GM12872 (cell line): ENCODE measurements around the gene FCHSD2.

Experiments
- TF ChIP-seq, protein P1 (sequence below): IDR thresholded peaks from 3 replicates; pipeline ENCODE4 v1.5.1; 2011; ENCODE audit warnings: low read depth, mild to moderate bottlenecking, low read length, moderate library complexity; ENCODE audit not compliant: insufficient read depth

The FCHSD2 gene

DNA sequence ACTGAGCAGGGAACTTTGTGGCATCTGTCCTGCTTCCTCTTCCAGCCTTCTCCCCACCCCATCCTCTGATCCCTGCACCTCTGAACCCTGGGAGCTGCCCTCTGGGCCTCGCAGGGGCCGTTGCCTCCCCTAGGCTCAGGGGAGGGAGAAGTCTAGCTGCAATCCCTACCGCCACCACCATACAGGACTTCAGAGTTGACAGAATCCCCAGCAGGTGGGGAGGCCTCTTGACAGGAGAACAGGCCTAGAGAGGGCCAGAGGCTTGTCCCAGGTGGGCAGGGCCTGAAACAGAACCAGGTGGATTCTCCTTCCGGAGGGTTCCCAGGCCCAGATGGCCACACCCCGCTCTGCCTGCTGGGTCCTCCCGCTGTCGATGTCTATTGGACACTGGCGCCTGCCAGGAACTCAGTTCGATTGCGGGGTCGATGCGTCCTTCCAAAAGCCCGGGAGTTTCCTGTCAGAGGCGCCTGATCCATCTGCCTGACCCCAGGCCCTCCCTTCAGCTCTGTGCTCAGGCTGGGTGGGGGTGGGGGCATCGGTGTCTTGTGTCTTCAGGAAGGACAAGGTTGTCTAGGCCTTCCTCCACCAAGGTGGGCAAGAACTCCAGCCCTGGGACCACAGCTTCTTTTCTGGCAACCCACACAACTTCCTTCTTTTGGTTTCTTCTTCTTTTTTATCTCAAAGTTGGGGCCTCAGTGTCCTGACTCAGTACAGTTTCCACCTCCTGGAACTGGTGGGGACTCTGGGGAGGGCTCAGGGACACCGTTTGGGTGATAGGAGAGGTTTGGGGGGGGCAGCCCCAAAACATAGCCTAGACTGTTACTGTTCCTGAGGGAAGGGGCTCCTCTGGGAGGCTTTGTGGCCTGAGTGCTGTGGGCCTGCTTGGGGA, 354.7 kb downstream of the FCHSD2 start:
- TF ChIP-seq, protein P1, sequence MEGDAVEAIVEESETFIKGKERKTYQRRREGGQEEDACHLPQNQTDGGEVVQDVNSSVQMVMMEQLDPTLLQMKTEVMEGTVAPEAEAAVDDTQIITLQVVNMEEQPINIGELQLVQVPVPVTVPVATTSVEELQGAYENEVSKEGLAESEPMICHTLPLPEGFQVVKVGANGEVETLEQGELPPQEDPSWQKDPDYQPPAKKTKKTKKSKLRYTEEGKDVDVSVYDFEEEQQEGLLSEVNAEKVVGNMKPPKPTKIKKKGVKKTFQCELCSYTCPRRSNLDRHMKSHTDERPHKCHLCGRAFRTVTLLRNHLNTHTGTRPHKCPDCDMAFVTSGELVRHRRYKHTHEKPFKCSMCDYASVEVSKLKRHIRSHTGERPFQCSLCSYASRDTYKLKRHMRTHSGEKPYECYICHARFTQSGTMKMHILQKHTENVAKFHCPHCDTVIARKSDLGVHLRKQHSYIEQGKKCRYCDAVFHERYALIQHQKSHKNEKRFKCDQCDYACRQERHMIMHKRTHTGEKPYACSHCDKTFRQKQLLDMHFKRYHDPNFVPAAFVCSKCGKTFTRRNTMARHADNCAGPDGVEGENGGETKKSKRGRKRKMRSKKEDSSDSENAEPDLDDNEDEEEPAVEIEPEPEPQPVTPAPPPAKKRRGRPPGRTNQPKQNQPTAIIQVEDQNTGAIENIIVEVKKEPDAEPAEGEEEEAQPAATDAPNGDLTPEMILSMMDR: peak; percentile 48; the same call in 2 of the 3 replicates
